Activated CD8-positive, alpha-beta memory T cell treated with anti-CD3 and anti-CD28 coated beads for 48 hours (primary cell): ENCODE results near the gene ITPR1.

Experiments used
- DNase-seq, 3 experiments: peaks; one replicate each; pipeline ENCODE4 v3.0.0-alpha.2; 2020; ENCODE audit warnings: low read depth in 2 of 3, low spot score in 2 of 3

The ITPR1 gene

DNA sequence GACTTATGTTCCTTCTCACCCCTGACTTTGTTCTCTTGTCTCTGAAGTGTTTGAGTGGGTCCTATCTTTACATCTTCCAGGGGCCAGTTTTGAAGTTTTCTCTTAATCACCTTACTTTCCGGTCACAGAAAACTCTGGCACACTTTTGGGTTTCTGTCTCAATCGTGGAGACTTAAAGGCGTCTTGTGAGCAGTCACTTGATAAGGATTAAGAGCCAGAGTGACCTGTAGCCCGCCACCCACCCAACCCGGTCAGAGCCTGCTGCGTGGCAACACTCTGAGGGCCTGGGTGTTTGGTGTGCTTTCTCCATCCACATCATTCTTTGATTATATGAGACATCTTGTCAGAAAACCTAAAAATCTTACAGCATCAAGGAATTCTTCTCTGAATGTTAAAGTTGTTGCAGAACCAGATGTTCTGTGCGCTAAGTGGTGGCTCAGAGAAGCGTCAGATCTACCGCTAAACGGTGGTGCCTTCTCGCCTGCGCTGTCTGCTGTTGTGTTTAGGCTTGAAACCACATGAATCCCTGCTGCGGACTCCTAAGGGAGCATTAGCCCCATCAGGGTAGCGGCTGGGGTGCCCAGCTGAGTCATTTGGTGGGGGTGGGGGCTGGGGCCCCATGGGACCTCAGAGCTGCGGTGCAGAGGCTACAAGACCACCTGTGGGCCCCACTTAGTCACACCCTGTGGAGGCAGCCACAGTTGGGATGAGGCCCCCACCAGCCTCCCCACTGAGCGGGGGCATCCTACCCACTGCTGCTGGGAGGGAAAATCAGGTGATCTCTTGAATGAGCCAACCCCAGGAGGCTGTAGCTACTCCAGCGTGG, 327.4 kb downstream of the ITPR1 start:
- peak in 1 of 3 experiments; percentile 61 for DNase-seq

DNA sequence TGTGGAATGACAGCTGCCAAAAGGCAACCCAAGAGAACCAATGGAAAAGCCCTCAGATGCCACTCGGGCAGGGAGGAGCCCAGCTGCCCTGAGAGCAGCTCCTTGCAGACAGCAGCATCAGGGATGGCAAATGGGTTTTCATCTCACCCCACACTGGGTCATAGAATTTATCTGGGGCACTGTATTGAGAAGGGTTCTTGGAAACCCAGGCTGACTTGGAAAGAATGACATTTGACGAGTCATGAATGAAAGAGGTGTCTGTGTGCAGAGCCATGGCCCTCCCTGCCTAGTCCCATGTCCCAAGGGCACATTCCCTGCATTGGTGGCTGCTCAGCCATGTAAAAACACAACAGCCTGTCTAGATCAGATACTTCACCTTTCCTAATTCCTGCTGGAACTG, 328.2 kb downstream of the ITPR1 start:
- DNase-seq, result no peak

DNA sequence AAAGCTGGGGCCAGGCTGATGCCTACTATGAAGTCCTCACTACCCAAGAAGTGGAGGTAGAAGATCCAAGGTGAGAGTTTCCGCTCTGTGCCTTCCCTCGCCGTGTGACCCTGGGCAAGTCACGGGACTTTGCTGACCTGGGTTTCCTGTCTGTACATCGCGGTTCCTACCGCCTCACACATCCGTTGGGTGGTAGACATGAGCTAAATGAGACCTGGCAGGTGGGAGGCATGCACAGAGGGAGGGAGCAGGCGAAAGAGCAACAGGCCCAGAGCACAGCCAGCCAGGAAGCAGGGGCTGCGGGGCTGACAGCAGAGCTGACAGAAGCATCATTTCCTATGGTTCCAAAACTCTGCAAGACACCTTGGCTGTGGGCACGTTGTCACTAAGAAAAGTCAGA, 328.8 kb downstream of the ITPR1 start:
- peak in 2 of 3 experiments; percentile 61 to 74 for DNase-seq

DNA sequence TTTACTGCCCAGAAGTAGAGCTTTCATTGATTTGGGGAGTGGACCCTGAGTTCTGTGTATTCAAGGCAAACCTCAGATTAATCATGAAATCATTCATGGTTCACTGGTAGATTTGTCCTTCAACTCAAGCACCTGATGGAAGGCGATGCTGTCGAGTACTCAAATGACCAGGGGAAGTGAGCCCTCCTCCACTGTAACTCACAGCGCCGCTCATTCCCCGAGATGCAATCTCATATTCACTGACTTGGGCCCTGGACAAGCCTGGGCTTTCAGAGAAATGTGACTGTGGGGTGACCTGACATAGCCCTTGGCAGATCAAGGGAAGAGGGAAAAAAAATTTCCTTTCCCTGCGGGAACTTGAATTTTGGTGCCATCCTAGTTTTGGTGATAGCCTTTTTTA, 329.4 kb downstream of the ITPR1 start:
- no peak for DNase-seq

DNA sequence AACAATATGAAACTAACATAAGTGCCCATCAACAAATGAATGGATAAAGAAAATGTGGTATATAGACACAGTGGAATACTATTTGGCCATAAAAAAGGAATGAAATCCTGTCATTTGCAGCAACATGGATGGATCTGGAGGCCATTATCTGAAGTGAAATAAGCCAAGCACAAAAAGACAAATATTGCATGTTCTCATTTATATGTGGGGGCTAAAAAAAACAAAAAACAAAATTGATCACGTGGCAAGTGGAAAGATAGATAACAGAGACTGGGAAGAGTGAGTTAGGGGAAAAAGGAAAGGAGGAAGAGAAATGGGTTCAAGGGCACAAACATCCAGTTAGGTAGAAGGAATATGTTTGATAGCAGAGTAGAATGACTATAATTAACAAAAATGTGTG, 330.2 kb downstream of the ITPR1 start:
- no peak for DNase-seq

DNA sequence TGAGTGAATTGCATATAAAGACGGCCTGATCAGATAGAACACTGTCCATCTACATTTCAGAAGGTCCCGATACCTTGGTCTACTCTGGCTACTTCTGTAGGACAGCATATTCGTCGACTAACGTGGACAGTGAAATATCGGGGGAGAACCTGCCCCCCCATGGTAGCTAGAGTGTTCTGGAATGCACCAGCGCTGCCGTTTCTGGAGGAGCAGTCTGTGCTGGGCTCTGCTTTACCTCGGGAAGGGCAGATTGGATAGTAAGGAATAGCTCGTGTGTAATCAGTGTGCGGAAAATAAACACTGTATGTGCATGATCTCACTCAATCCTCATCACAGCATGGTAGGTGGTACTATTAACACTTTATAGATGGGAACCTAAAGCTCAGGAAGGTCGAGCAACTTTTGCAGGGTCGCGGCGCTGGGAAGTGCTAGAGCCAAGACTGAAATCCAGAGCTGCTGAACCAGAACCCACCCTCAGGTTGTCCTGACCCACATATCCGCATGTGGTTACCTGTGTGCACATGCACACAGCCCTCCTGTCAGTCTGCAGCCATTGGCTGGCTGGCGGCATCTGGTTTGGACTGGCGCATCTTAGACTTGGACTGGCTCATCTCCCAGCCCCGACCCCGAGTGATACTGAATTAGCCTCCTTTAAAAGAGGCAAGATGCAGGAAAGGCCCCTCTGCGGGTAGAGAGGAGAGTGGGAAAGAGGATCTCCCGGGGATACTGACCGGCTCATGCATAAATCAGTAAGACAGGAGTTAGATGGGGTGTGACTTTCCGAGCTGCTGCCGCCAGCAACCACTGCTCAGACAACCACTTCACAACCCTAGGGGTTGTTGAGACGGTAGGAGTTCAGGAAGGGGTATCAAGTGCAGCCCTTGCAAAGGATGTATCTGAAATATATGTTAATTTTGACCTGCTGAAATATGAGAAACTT, 331.1 kb downstream of the ITPR1 start:
- no peak for DNase-seq

DNA sequence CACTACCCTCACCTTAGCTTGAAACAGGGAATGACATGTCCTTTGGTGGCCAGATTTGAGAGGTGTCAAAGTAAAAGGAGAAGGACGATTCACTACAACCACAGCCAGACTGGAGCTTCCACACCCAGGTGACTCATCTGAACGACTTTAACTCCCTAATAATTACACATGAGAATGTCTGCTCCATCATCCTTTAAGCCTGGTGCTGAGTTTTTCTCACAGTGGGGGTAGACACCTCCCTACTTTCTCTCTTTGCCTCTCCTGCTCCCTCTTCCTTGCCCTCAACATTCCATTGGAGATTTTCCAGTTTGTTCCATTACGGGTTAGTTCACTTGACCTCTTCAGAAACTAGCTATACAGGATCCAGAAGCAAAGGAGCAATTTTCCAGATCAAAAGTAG, 331.8 kb downstream of the ITPR1 start:
- no peak for DNase-seq

DNA sequence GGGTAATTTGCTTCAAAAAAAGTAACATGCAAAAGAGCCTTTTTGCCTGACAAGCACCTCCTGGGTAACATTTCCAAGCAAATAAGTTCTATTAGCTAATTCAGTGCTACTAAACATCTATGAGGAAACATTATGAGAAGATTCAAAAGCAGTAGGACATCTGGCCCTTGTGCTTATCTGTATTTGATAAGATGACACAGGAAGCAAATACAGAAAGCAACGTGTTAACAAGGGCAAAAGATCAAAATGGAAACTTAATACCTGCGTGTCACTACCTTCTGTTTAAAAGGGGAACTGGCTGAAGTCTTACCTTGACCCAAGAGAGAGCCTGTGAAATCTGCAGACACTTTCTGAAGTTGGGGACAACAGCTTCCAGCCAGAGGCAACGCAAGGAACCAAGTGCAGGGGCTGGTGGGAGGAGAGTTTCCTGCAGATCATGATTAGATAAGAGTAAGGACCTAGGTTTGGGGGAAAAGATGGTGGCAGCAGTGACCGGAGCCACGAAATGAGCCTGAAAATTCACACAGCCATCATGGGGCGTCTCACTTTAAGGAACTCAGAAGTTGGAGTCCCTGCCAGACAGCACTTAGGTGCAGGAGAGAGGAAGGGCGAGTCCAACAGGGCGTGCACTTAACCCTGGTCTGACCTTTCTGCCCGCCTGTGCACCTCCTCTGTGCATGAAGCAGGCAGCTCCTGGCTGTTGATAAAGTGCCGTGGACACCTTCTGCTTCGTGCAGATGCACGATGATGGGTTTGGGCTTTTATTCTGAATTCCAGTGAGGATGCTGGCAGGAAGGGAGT, 332.5 kb downstream of the ITPR1 start:
- no peak for DNase-seq

DNA sequence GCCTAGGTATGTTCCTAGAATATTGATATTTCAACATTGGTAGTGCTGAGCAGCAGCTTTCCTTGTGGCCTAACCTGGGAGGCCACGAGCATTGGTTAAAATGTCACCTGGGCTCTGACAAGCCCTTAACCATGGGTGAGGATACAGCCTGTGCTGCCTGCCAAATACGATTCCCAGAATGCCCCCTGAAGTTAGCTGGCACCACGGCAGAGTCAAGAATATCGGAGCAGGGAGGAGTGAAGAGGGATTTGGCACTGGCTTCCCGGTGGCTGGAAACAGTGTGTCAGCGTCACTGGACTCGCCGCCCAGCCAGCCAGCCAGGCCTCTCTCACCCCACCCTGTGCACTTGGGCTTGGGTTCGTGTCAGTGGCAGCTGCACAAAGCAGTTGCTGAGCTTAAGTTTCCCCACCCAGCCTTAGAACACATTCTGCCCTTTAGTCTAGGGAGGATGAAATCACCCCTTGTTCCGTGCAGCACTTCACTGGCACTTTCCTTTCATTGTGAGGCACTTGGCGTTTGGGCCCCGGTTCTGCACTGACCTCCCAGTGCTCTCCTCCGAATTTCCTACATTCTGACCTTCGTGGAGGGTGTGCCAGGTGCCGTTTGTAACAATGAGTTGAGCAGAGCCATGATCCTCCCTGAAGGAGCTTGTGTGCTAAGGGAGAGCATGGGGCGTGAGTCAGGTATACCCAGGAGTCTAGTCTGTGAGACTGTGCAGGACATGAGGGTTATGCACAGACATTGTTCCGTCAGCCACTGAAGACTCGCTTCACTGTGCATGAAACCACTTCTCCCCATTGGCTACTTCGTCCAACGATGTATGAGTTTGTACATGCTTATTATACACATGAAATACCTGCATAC, 333.3 kb downstream of the ITPR1 start:
- no peak for DNase-seq

DNA sequence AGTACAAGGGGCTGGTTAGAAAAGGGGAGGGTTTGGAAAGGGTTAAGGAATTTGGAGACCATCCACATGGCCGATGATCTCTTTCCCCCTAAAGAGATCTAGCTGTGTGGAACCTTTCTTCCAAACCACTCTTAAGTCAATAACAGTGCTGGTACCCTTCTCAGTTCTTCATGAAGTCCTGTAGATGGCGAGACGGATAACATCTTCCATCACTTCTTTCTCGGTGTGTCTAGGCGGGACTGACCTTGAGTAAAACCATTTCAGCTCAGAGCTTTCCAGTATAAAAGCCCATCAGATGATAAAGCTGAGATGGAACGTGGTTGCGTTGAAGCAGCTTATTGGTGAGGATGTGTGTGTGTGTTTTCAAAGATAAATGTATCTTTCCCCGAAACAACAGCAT, 334.6 kb downstream of the ITPR1 start:
- no peak for DNase-seq

DNA sequence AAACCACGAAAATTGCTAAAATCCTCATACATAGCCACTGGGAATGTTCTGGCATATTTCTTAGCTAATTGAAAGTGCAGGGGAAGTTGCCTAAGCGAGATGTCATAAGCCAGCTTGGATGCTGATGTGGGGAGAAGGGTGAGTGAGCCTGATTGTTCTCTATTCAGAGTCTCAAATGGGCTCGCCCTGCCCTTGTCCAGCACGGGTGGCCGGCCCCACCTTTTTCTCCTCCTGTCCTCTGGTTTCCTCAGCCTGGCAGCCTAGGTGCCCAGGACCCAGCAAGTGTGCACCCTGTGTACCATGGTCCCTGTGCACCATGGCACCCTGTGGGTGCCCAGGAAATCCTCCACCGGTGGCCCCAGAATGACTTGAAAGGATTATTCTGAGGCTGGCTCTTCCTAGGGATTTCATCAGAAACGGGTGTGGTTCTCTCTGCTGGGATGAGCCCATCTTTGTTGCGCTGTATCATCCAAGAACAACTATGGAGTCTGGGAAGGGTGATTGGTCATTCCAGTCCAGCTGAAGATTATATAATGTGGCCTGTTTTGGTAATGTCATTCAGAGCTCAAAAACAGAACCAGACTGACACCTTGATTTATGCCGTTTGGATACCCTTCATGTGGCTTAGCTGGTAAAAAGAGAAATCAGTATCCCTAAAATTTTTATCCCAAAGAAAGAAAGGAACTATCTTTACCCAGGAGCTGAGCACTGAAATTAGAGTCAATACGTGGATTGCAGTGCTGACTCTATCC, 335.3 kb downstream of the ITPR1 start:
- no peak for DNase-seq

DNA sequence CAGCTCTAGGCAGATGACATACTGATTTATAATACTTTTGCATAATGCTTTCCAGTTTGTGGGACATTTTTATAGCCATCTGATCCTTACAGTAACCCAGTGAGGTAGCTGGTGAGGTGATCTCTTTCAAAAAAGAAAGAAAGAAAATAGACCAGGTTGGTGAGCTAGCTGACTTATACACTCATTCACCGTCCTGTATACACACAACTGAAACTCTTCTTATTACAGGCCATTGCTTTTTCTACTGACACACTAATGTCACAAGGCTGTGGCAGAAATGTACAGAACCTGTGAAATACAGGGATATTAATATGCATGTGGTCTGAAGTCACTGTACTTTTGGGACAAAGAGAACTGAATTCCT, 335.9 kb downstream of the ITPR1 start:
- DNase-seq, result no peak

DNA sequence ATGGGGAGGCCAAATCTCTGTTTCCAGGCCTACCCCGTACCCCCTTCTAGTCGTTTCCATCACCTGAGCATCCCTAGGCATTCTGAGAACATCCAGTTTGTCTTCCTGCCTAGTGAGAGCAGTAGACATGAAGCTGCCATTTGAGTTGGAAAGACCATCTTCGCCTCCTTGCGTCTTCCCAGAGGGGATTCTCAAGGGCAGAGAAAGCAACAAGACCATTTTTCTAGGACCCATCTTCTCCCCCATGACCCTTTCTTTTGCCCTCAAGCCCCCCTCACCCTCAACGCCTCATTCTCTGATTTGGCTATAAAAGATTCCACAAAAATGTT, 337.4 kb downstream of the ITPR1 start:
- DNase-seq, result no peak

DNA sequence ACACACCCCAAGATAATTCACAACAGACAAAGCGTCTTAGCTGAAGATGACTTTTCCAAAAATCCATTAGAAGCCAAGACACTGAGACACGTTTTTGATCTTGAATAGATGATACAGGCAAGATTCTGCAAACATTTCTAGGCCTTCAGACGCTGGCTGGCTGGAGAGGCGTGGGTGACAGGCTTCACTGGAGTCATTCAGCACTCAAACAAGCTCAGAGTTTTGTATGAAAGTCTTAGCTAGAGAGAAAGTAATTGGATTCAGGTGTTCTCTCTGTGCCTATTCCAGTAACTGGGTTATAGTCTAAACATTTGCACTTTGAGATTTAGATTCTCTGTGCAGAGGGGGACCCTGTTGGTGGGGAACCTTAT, 338.4 kb downstream of the ITPR1 start:
- DNase-seq, result no peak

DNA sequence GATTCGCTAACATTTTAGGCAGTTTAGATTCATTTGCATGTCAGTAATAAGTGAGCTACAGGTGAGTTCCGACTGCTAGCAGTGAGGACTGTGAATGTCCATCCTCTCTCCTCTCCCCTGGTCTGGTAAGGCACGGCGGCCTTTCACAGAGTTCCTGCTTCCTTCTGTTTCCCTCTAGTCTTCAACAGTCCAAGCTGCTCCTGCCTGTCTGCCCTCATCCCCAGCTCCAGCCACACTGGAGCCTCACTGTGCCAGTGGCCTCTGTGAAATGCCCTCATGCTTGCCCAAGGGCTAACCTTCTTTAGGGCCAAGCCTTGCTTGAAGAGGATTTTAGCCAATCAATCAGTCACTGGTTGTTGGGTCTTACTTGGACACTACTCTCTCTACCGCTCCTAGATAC, 340.3 kb downstream of the ITPR1 start:
- no peak for DNase-seq

DNA sequence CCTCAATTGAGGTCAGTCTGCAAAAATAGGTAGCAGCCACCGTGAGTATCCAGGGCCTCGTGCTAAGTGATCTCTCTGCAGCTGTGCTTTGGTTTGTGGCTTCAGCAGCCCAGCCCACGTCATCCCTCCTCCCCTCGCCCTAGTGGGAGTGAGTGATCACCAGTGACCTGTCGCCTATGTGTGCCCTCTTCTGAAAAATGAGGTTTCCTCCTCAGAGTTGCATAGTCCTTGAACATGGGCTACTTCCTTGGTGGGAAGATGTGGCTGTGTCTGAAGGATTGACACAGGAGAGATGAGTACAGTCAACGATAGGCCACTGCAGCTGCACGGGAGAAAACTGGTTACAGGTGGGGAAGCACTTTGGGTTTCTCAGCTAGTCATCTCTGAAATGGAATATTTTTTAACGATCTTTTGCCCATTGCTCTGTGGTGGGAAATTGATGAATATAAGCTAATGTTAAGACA, 341.3 kb downstream of the ITPR1 start:
- peak in 1 of 3 experiments; percentile 66 for DNase-seq

DNA sequence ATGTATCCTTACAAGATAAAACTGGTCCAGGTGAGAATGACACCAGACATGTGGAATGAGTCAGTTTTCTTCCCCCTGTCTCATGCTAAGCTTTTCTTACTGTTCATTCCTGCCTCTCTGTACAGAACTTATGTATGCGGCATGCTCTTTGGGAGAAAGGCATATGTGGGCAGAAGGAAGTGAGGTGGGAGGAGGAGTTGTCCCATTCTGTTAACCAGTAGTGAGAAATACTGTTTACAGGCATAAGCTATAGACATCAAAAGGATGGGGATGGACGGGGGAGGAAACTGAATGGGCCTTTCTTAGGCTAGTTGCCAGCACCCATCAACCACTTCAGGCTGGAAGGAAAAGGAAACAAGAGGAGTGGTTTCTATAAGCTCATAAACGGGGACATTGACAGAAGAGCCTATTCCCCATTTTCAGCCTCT, 342.5 kb downstream of the ITPR1 start:
- no peak for DNase-seq

DNA sequence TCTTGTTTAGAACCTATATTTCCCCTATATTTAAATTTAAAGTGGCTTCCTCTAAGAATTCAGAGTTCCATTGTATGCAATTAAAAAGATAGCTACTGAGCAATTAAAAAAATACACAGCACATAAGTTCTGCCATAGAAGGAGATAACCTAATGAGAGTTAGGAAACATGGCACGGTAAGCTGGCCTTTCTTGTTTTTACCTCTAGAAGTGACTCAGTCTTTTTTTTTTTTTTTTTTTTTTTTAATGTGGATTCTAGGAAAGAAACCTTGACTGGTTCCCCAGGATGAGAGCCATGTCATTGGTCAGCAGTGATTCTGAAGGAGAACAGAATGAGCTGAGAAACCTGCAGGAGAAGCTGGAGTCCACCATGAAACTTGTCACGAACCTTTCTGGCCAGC, 343.4 kb downstream of the ITPR1 start:
- no peak for DNase-seq

DNA sequence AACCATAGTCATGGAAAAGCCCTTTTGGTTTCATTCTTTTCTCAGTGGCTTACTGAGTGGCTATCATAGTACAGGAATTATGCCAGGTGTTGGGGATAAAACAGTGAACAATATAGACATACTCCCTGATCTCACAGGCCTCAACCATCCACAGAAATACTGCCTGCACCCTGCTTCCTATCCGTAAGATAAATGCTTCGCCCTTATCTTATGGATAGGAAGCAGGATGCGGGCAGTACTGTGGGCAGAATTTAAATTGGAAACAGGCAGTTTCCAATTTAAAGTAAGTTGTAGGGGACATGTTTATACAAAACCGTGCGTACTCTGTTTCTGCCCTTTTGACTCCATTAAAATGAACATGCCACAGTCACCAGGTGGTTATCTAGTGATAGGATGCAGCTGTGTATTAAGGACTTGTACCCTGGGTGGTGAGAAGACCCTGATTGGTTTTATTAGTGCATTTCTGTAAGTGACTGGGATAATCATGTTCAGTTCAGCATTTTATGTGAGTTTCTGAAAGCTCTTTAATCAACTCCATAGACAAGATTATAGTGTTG, 344.3 kb downstream of the ITPR1 start:
- no peak for DNase-seq

DNA sequence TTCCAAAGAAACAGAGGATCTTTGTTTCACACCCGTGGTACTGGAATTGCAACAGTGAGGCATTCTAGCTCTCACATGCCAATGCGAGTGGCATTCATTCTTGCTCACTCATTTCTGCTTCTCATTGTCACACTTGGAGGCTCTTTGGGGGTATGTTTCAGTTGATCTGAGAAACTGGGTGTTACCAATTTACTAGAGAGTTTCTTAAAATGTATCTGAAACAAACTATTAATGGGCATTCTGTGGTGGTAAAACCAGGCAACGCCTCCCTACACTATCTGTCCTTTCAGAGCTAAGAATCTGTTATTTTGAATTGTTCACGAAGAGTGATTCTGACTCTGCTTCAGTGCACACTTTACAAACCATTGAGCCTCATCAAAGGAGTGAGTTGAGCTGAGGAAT, 345.5 kb downstream of the ITPR1 start:
- DNase-seq, result no peak
